Germinal center (tissue), 1 donor: ENCODE results near the gene ZNF398.

ENCODE experiments used
- DNase-seq: peaks from one replicate; pipeline ENCODE4 v3.0.0; 2012; ENCODE audit warnings: mixed read lengths, low spot score

The ZNF398 gene

GRCh38 chr7:149196151-149196704 is 49.0 kb downstream of the ZNF398 start:
- peak; percentile 19 for DNase-seq

GRCh38 chr7:149196705-149197171 is 49.5 kb downstream of the ZNF398 start:
- DNase-seq: no peak

GRCh38 chr7:149197675-149198074 is 50.4 kb downstream of the ZNF398 start:
- DNase-seq: no peak

GRCh38 chr7:149198161-149198816 is 51.0 kb downstream of the ZNF398 start:
- no peak for DNase-seq

- DNase-seq: no peak
Observed at GRCh38 chr7:149199234-149199995, 52.2 kb downstream of the ZNF398 start.

- no peak for DNase-seq
Observed at GRCh38 chr7:149202831-149203231, 55.6 kb downstream of the ZNF398 start.

GRCh38 chr7:149205690-149206381 is 58.6 kb downstream of the ZNF398 start:
- no peak for DNase-seq

- no peak for DNase-seq
Observed at GRCh38 chr7:149207324-149208035, 60.2 kb downstream of the ZNF398 start.

- DNase-seq: peak; percentile 69
Observed at GRCh38 chr7:149209518-149210269, 62.4 kb downstream of the ZNF398 start.

GRCh38 chr7:149210551-149210950 is 63.3 kb downstream of the ZNF398 start:
- no peak for DNase-seq

GRCh38 chr7:149214020-149214720 is 66.9 kb downstream of the ZNF398 start:
- DNase-seq: no peak

- no peak for DNase-seq
Observed at GRCh38 chr7:149216402-149216801, 69.1 kb downstream of the ZNF398 start.

GRCh38 chr7:149217570-149217969 is 70.3 kb downstream of the ZNF398 start:
- DNase-seq: no peak

- no peak for DNase-seq
Observed at GRCh38 chr7:149218469-149219420, 71.5 kb downstream of the ZNF398 start.

- DNase-seq: no peak
Observed at GRCh38 chr7:149220534-149220933, 73.3 kb downstream of the ZNF398 start.

- no peak for DNase-seq
Observed at GRCh38 chr7:149223176-149223575, 75.9 kb downstream of the ZNF398 start.

GRCh38 chr7:149223761-149224160 is 76.5 kb downstream of the ZNF398 start:
- DNase-seq: no peak

- no peak for DNase-seq
Observed at GRCh38 chr7:149224352-149224751, 77.1 kb downstream of the ZNF398 start.

- DNase-seq: no peak
Observed at GRCh38 chr7:149225106-149225505, 77.9 kb downstream of the ZNF398 start.
